ENCODE results near the gene UBE2H. TPM values are rescaled to one million over a fixed set of nuclear protein-coding genes. Genes with fewer than 3 reads are reported as not detected.

UBE2H gene
- total RNA-seq, 1 donor from 2014 or later = 127 TPM

GRCh38 chr7:129832701-129833227, 120.0 kb downstream of the UBE2H start:
- Histone ChIP-seq H3K36me3 (ENCODE audit: control insufficient read depth, insufficient read depth, low read length) (peaks cover 1% of the 10 kb centered on the region), H3K4me3 (ENCODE audit: low read depth, low read length) (no peak overlapping the region), H3K27me3 (ENCODE audit: control insufficient read depth, insufficient read depth, low read length) (no peaks in the 10 kb centered on the region)
- no peak for DNase-seq (ENCODE audit: low read depth)
- TF ChIP-seq CTCF (IDR thresholded peaks at IDR 0.05; ENCODE audit: insufficient read depth, low read length, poor library complexity, severe bottlenecking) = no peak

- DNase-seq (ENCODE audit: low read depth) = no peak
- no peak for TF ChIP-seq CTCF (IDR thresholded peaks at IDR 0.05; ENCODE audit: insufficient read depth, low read length, poor library complexity, severe bottlenecking)
- Histone ChIP-seq H3K36me3 (ENCODE audit: control insufficient read depth, insufficient read depth, low read length) (peaks cover 1% of the 10 kb centered on the region), H3K4me3 (ENCODE audit: low read depth, low read length) (no peak overlapping the region), H3K27me3 (ENCODE audit: control insufficient read depth, insufficient read depth, low read length) (no peaks in the 10 kb centered on the region)
These were observed 120.5 kb downstream of the UBE2H start for GRCh38 chr7:129832282-129832681.

GRCh38 chr7:129831424-129832058, 121.2 kb downstream of the UBE2H start:
- Histone ChIP-seq H3K36me3 (ENCODE audit: control insufficient read depth, insufficient read depth, low read length) (no peaks in the 10 kb centered on the region), H3K27me3 (ENCODE audit: control insufficient read depth, insufficient read depth, low read length) (no peaks in the 10 kb centered on the region), H3K4me3 (ENCODE audit: low read depth, low read length) (no peak overlapping the region)
- DNase-seq (ENCODE audit: low read depth) = peak; percentile 94
- no peak for TF ChIP-seq CTCF (IDR thresholded peaks at IDR 0.05; ENCODE audit: insufficient read depth, low read length, poor library complexity, severe bottlenecking)

GRCh38 chr7:129830949-129831348, 121.8 kb downstream of the UBE2H start:
- no peak for TF ChIP-seq CTCF (IDR thresholded peaks at IDR 0.05; ENCODE audit: insufficient read depth, low read length, poor library complexity, severe bottlenecking)
- DNase-seq (ENCODE audit: low read depth) = no peak
- H3K4me3 ChIP-seq (ENCODE audit: low read depth, low read length) = no peak overlapping the region

GRCh38 chr7:129829737-129830631, 122.8 kb downstream of the UBE2H start:
- DNase-seq (ENCODE audit: low read depth) = no peak
- TF ChIP-seq CTCF (IDR thresholded peaks at IDR 0.05; ENCODE audit: insufficient read depth, low read length, poor library complexity, severe bottlenecking) = peak; percentile 70
- no peaks in the 10 kb centered on the region for H3K27me3 ChIP-seq (ENCODE audit: control insufficient read depth, insufficient read depth, low read length)
- H3K4me3 ChIP-seq (ENCODE audit: low read depth, low read length) = no peak overlapping the region
- no peaks in the 10 kb centered on the region for H3K36me3 ChIP-seq (ENCODE audit: control insufficient read depth, insufficient read depth, low read length)

More at GRCh38 chr7:129830949-129831348, 121.8 kb downstream of the UBE2H start:
- no peaks in the 10 kb centered on the region for H3K27me3 ChIP-seq (ENCODE audit: control insufficient read depth, insufficient read depth, low read length)
- H3K36me3 ChIP-seq (ENCODE audit: control insufficient read depth, insufficient read depth, low read length) = no peaks in the 10 kb centered on the region

Data from kidney epithelial cell (primary cell).